Left ventricle myocardium superior (tissue), 1 donor: Measurements from ENCODE around the gene HPS6. TPM values are rescaled to one million over a fixed set of nuclear protein-coding genes. Genes with fewer than 3 reads are reported as not detected.

Source experiments
- ATAC-seq: fragments of 200-7000 bp; cut with Tn5 transposase; one replicate; pipeline ENCODE4 v1.9.1; 2020; ENCODE audit warnings: mild to moderate bottlenecking, moderate library complexity
- DNase-seq: peaks from one replicate; pipeline ENCODE4 v3.0.0-alpha.2; 2020
- intact Hi-C: fragments of 100-400 bp; cut with micrococcal nuclease; formaldehyde crosslinking; loops from one replicate; pipeline ENCODE4 v1.11.0; 2022
- total RNA-seq: library from RNA; stranded (reverse); fragmentation: NEBNext Ultra II Directional; extraction: Animal tissue kit (Norgen Biotek cat#: 25700); gene quantifications from one replicate; pipeline ENCODE4 v1.2.1, GENCODE V29; 2021
- donor health status: DM: no; HTN: yes; CAD: no; lungs with severe emphysema.

HPS6 gene
- total RNA-seq, 1 donor from 2014 or later, result 9.4 TPM

DNA sequence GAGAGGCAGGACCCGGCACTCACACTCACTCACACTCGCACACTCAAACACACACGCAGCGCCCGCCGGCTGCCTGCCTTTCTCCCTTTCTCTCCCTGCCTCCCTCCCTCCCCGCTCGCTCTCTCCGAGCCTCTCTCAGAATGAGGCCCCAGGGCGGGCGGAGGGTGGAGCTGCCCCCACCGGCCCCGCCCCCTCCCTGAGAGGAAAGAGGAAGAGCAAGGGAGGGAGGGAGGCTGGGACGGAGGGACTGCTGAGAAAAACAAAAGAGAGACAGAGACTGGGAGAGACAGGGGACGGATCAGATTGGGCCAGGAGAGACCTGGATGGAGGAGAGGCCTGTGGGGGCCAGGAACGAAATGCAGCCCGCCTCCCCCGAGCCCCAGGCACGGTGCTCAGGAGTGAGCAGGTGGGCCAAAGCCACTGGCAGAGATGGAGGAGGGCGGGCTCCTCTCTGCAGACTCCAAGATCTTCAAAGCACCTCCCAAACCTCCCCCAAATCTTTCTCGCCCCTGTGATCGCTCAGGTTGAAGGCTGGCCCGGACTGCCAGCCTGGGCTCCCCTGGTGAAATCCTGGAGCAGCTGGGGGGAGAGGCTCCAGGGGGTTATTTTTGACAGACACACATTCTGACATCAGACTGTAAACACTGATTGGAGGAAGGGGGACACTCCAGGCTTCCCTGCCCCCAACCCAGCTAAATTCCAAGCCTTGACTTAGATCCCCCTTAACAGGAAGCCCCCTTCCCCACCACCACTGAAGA, 49.9 kb downstream of the HPS6 start:
- peak; percentile 79 for ATAC-seq
- intact Hi-C loops, result no loop called here
- peak; percentile 94 for DNase-seq

DNA sequence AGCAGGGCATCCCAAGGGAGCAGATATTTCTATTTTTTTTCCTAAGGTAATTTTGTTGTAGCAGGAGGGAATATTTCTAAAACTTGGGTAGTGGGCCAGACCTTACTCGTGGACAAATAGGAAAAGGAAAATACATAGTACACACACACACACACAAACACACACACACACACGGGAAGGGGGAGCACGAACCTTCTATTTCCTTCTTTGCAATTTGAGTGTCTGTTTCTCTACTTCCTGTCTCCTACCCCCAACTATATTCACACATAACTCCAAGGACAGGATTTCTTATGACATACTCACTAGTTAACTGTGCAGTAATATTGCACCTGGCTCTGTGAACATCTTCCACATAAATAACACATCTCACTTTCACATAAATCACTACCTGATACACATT, 50.6 kb downstream of the HPS6 start:
- no peak for ATAC-seq
- DNase-seq, result no peak
- intact Hi-C loops, result no loop called here

GRCh38 chr10:102116656-102117055, 51.5 kb downstream of the HPS6 start:
- DNase-seq (no peak), ATAC-seq (no peak)
- intact Hi-C loops, result no loop called here

Other genes with a start within 250 kb of the HPS6 start
- 79.8 TPM for gene OGA, start 246.9 kb upstream of the HPS6 start, total RNA-seq
- gene KCNIP2, start 221.5 kb upstream of the HPS6 start, total RNA-seq, result 568 TPM
- gene ARMH3, start 9.2 kb upstream of the HPS6 start, total RNA-seq, result 49.0 TPM
- gene LDB1, start 55.0 kb downstream of the HPS6 start, total RNA-seq, result 70.7 TPM
- 13.1 TPM for gene PPRC1, start 67.7 kb downstream of the HPS6 start, total RNA-seq
- 31.2 TPM for gene NOLC1, start 87.0 kb downstream of the HPS6 start, total RNA-seq
- gene ELOVL3, start 160.9 kb downstream of the HPS6 start, total RNA-seq, result not detected
- 1.1 TPM for gene PITX3, start 176.2 kb downstream of the HPS6 start, total RNA-seq
- 41.7 TPM for gene GBF1, start 180.2 kb downstream of the HPS6 start, total RNA-seq